K562 (cell line): ENCODE results near the gene DIRAS1. TPM values are rescaled to one million over a fixed set of nuclear protein-coding genes. Genes with fewer than 3 reads are reported as not detected.
A peak's percentile ranks its signal among the peaks of the same experiment; 100 is the strongest.

Experiments
- CAMTA2 ChIP-seq: fragments of 250-450 bp; sonication (Bioruptor Pico); conservative IDR thresholded peaks from 2 replicates; pipeline ENCODE4 v1.5.1; 2022
- EGR1 ChIP-seq: fragments of 450-650 bp; conservative IDR thresholded peaks from 2 replicates; pipeline ENCODE4 v1.6.1; 2017; ENCODE audit warnings: mild to moderate bottlenecking
- SMARCE1 ChIP-seq: fragments of 450-650 bp; IDR thresholded peaks from 2 replicates; pipeline ENCODE4 v1.7.1; 2016; ENCODE audit warnings: mild to moderate bottlenecking
- TAF1 ChIP-seq: IDR thresholded peaks from 2 replicates; pipeline ENCODE4 v1.6.1; 2011; ENCODE audit warnings: mild to moderate bottlenecking, low read length, moderate library complexity; ENCODE audit not compliant: insufficient read depth, control insufficient read depth, severe bottlenecking; ENCODE audit errors: extremely low read depth
- ZNF324 ChIP-seq: fragments of 250-450 bp; sonication (Bioruptor Pico); IDR thresholded peaks from 2 replicates; pipeline ENCODE4 v1.4.0; 2020; ENCODE audit warnings: mild to moderate bottlenecking
- ZNF408 ChIP-seq: fragments of 250-450 bp; sonication (Bioruptor Pico); IDR thresholded peaks from 2 replicates; pipeline ENCODE4 v1.4.0; 2020; ENCODE audit warnings: low read depth, mild to moderate bottlenecking, moderate library complexity
- polyA plus RNA-seq, 8 experiments: library from polyadenylated mRNA; depleted of rRNA in 4 of 8; stranded (reverse) in 5 of 8; unstranded in 3 of 8; fragments of >200 nt; fragmentation: Nextera tagmentation in 2 of 8; fragmentation: Illumina TruSeq in 1 of 8; extraction: Ambion mirVana in 2 of 8; extraction: Trizol in 1 of 8; gene quantifications; 2 replicates each; pipeline versions ENCODE4 v1.2.1 to v1.2.3, GENCODE V29; 2011 to 2014; ENCODE audit warnings: inconsistent platforms in 1 of 8, missing spikeins in 1 of 8
- total RNA-seq, 7 experiments: library from RNA; depleted of rRNA in 6 of 7; stranded (reverse); fragments of >200 nt in 6 of 7; fragmentation: Illumina TruSeq in 2 of 7; extraction: Trizol in 2 of 7; gene quantifications; 2 replicates each; pipeline versions ENCODE4 v1.2.1 to v1.2.3, GENCODE V29; 2011 to 2021; ENCODE audit warnings: low replicate concordance in 1 of 7
- TF ChIP-seq, protein P1 (sequence below): fragments of 450-650 bp; IDR thresholded peaks from 2 replicates; pipeline ENCODE4 v1.6.1; 2018; ENCODE audit not compliant: partially characterized antibody
- TF ChIP-seq, protein P2 (sequence below): fragments of 450-650 bp; formaldehyde crosslinking; conservative IDR thresholded peaks from 2 replicates; pipeline ENCODE4 v1.4.0; 2022; ENCODE audit warnings: mild to moderate bottlenecking, missing genetic modification characterization
- TF ChIP-seq, protein P3 (sequence below): fragments of 450-650 bp; IDR thresholded peaks from 2 replicates; pipeline ENCODE4 v1.6.1; 2016; ENCODE audit warnings: mild to moderate bottlenecking, moderate library complexity

DIRAS1 gene
- total and polyA plus RNA-seq, 9 of the 15 experiments (the other 6 are each of a cell fraction or from before 2014, with no cell fraction given) = 0.11 to 12.0 (median 2.9) TPM

DNA sequence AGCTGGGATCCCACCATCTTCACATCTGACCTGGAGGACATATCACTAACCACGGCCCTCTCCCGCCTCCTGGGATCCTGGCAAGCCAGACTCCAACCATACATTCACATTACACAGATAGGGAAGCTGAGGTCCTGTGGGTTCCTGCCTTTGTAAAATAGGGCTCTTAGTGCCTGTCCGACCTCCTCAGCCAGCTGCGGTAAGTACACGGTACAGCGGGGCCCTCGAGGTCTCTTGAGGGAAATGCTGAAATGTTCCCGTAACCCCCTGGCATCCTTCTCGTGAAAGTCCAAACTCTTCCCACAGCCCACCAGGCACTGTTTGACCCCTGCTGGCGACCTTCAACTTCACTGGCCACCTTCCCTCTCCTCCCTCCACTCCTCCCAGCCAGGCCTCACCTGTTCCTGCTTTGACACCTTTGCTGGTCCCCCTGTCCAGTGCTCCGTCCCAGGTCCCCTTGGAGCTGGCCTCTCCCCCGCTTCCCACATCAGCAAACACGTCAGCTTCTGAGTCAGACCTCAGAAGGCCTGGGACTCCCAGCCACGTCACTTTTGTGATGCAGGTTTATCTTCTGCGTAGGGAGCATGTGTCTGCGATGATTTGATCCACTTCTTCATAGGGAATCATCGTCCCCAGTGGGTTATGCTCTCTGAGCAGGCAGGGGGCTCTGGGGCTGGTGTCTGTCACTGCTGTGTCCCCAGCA is 9.8 kb downstream of the DIRAS1 start (continued):
- TF ChIP-seq, protein P1, sequence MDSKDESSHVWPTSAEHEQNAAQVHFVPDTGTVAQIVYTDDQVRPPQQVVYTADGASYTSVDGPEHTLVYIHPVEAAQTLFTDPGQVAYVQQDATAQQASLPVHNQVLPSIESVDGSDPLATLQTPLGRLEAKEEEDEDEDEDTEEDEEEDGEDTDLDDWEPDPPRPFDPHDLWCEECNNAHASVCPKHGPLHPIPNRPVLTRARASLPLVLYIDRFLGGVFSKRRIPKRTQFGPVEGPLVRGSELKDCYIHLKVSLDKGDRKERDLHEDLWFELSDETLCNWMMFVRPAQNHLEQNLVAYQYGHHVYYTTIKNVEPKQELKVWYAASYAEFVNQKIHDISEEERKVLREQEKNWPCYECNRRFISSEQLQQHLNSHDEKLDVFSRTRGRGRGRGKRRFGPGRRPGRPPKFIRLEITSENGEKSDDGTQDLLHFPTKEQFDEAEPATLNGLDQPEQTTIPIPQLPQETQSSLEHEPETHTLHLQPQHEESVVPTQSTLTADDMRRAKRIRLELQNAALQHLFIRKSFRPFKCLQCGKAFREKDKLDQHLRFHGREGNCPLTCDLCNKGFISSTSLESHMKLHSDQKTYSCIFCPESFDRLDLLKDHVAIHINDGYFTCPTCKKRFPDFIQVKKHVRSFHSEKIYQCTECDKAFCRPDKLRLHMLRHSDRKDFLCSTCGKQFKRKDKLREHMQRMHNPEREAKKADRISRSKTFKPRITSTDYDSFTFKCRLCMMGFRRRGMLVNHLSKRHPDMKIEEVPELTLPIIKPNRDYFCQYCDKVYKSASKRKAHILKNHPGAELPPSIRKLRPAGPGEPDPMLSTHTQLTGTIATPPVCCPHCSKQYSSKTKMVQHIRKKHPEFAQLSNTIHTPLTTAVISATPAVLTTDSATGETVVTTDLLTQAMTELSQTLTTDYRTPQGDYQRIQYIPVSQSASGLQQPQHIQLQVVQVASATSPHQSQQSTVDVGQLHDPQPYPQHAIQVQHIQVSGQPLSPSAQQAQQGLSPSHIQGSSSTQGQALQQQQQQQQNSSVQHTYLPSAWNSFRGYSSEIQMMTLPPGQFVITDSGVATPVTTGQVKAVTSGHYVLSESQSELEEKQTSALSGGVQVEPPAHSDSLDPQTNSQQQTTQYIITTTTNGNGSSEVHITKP = peak; percentile 34
- TF ChIP-seq ZNF408 (CRISPR knock-in tag) = no peak
- no peak for TF ChIP-seq TAF1
- TF ChIP-seq CAMTA2 (CRISPR knock-in tag) = no peak
- TF ChIP-seq EGR1 = peak; percentile 41; the same call in 1 of the 2 replicates
- TF ChIP-seq, protein P2, sequence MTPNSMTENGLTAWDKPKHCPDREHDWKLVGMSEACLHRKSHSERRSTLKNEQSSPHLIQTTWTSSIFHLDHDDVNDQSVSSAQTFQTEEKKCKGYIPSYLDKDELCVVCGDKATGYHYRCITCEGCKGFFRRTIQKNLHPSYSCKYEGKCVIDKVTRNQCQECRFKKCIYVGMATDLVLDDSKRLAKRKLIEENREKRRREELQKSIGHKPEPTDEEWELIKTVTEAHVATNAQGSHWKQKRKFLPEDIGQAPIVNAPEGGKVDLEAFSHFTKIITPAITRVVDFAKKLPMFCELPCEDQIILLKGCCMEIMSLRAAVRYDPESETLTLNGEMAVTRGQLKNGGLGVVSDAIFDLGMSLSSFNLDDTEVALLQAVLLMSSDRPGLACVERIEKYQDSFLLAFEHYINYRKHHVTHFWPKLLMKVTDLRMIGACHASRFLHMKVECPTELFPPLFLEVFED (CRISPR knock-in tag) = 0 out of 2 replicates have a peak, but pooled peaks have one; percentile 17
- TF ChIP-seq ZNF324 (CRISPR knock-in tag) = no peak
- TF ChIP-seq, protein P3, sequence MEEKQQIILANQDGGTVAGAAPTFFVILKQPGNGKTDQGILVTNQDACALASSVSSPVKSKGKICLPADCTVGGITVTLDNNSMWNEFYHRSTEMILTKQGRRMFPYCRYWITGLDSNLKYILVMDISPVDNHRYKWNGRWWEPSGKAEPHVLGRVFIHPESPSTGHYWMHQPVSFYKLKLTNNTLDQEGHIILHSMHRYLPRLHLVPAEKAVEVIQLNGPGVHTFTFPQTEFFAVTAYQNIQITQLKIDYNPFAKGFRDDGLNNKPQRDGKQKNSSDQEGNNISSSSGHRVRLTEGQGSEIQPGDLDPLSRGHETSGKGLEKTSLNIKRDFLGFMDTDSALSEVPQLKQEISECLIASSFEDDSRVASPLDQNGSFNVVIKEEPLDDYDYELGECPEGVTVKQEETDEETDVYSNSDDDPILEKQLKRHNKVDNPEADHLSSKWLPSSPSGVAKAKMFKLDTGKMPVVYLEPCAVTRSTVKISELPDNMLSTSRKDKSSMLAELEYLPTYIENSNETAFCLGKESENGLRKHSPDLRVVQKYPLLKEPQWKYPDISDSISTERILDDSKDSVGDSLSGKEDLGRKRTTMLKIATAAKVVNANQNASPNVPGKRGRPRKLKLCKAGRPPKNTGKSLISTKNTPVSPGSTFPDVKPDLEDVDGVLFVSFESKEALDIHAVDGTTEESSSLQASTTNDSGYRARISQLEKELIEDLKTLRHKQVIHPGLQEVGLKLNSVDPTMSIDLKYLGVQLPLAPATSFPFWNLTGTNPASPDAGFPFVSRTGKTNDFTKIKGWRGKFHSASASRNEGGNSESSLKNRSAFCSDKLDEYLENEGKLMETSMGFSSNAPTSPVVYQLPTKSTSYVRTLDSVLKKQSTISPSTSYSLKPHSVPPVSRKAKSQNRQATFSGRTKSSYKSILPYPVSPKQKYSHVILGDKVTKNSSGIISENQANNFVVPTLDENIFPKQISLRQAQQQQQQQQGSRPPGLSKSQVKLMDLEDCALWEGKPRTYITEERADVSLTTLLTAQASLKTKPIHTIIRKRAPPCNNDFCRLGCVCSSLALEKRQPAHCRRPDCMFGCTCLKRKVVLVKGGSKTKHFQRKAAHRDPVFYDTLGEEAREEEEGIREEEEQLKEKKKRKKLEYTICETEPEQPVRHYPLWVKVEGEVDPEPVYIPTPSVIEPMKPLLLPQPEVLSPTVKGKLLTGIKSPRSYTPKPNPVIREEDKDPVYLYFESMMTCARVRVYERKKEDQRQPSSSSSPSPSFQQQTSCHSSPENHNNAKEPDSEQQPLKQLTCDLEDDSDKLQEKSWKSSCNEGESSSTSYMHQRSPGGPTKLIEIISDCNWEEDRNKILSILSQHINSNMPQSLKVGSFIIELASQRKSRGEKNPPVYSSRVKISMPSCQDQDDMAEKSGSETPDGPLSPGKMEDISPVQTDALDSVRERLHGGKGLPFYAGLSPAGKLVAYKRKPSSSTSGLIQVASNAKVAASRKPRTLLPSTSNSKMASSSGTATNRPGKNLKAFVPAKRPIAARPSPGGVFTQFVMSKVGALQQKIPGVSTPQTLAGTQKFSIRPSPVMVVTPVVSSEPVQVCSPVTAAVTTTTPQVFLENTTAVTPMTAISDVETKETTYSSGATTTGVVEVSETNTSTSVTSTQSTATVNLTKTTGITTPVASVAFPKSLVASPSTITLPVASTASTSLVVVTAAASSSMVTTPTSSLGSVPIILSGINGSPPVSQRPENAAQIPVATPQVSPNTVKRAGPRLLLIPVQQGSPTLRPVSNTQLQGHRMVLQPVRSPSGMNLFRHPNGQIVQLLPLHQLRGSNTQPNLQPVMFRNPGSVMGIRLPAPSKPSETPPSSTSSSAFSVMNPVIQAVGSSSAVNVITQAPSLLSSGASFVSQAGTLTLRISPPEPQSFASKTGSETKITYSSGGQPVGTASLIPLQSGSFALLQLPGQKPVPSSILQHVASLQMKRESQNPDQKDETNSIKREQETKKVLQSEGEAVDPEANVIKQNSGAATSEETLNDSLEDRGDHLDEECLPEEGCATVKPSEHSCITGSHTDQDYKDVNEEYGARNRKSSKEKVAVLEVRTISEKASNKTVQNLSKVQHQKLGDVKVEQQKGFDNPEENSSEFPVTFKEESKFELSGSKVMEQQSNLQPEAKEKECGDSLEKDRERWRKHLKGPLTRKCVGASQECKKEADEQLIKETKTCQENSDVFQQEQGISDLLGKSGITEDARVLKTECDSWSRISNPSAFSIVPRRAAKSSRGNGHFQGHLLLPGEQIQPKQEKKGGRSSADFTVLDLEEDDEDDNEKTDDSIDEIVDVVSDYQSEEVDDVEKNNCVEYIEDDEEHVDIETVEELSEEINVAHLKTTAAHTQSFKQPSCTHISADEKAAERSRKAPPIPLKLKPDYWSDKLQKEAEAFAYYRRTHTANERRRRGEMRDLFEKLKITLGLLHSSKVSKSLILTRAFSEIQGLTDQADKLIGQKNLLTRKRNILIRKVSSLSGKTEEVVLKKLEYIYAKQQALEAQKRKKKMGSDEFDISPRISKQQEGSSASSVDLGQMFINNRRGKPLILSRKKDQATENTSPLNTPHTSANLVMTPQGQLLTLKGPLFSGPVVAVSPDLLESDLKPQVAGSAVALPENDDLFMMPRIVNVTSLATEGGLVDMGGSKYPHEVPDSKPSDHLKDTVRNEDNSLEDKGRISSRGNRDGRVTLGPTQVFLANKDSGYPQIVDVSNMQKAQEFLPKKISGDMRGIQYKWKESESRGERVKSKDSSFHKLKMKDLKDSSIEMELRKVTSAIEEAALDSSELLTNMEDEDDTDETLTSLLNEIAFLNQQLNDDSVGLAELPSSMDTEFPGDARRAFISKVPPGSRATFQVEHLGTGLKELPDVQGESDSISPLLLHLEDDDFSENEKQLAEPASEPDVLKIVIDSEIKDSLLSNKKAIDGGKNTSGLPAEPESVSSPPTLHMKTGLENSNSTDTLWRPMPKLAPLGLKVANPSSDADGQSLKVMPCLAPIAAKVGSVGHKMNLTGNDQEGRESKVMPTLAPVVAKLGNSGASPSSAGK = peak; percentile 14; the same call in 1 of the 2 replicates
- TF ChIP-seq SMARCE1 = peak; percentile 56; the same call in 1 of the 2 replicates
